T-cell (primary cell): ENCODE measurements around the gene MYO15A. TPM values are rescaled to one million over a fixed set of nuclear protein-coding genes. Genes with fewer than 3 reads are reported as not detected.

ENCODE experiments used
- ATAC-seq, 4 experiments: fragments of 200-7000 bp in 3 of 4; fragments of 150-1000 bp in 1 of 4; cut with Tn5 transposase; replicated peaks in 1 of 4; 1 replicate in 3 of 4; 2 replicates in 1 of 4; pipeline ENCODE4 v1.10.0; 2021; ENCODE audit warnings: moderate library complexity in 3 of 4, mild to moderate bottlenecking in 2 of 4, moderate number of reproducible peaks in 1 of 4
- CTCF ChIA-PET, 2 donors: fragments of 300-600 bp; sonication (Branson Sonifier 250); formaldehyde crosslinking; loops; one replicate each; lab custom pipeline; 2022; ENCODE audit warnings: antibody characterized with exemption in 2 of 2; lab: Charles Lee
- POLR2A ChIA-PET, 2 donors: fragments of 300-600 bp; sonication (Branson Sonifier 250); formaldehyde crosslinking; loops; one replicate each; lab custom pipeline; 2022; ENCODE audit warnings: antibody characterized with exemption in 2 of 2; lab: Charles Lee
- DNase-seq, 35 experiments: peaks; one replicate each; pipeline versions ENCODE4 v3.0.0 to v3.0.0-alpha.2; 2013 to 2023
- H3K27ac ChIP-seq: one replicate; pipeline ENCODE4 v1.5.1; 2013; ENCODE audit warnings: low read length
- H3K27me3 ChIP-seq, 2 experiments: replicated peaks in 1 of 2; 1 replicate in 1 of 2; 2 replicates in 1 of 2; pipeline versions ENCODE4 v1.6.1 to v1.7.0; 2013; ENCODE audit warnings: low read length in 1 of 2, mixed read lengths in 1 of 2; ENCODE audit not compliant: control insufficient read depth in 2 of 2, insufficient read depth in 2 of 2; ENCODE audit errors: extremely low read depth in 1 of 2
- H3K36me3 ChIP-seq, 2 donors: 1 replicate in 1 of 2; 2 replicates in 1 of 2; pipeline versions ENCODE4 v1.6.1 to v1.7.0; 2013; ENCODE audit warnings: low read length in 1 of 2; ENCODE audit not compliant: control insufficient read depth in 2 of 2, insufficient read depth in 1 of 2; ENCODE audit errors: extremely low read depth in 1 of 2
- H3K4me1 ChIP-seq, 2 experiments: 1 replicate in 1 of 2; 2 replicates in 1 of 2; pipeline versions ENCODE4 v1.6.1 to v1.7.0; 2013; ENCODE audit warnings: low read length in 2 of 2, mixed read lengths in 1 of 2; ENCODE audit not compliant: insufficient read depth in 2 of 2, control insufficient read depth in 1 of 2; ENCODE audit errors: extremely low read depth in 1 of 2
- H3K4me3 ChIP-seq, 2 donors: 1 replicate in 1 of 2; 2 replicates in 1 of 2; pipeline versions ENCODE4 v1.5.1 to v1.7.0; 2013; ENCODE audit warnings: mild to moderate bottlenecking in 2 of 2, low read length in 1 of 2, moderate library complexity in 1 of 2; ENCODE audit not compliant: control insufficient read depth in 1 of 2; ENCODE audit errors: extremely low read depth in 1 of 2
- H3K9me3 ChIP-seq: 2 replicates; pipeline ENCODE4 v1.7.0; 2013
- H3K27ac Mint-ChIP-seq, 2 donors: one replicate each; pipeline ENCODE4 v1.8.0; 2020 to 2021; ENCODE audit warnings: mild to moderate bottlenecking in 2 of 2, mixed read lengths in 2 of 2
- H3K27me3 Mint-ChIP-seq, 2 donors: one replicate each; pipeline ENCODE4 v1.8.0; 2021 to 2022; ENCODE audit warnings: mixed read lengths in 2 of 2
- H3K36me3 Mint-ChIP-seq: one replicate; pipeline ENCODE4 v1.8.0; 2021; ENCODE audit warnings: mixed read lengths
- H3K4me1 Mint-ChIP-seq, 3 donors: one replicate each; pipeline ENCODE4 v1.8.0; 2020 to 2022; ENCODE audit warnings: mixed read lengths in 3 of 3, mild to moderate bottlenecking in 1 of 3
- H3K4me3 Mint-ChIP-seq, 3 donors: one replicate each; pipeline ENCODE4 v1.8.0; 2020 to 2022; ENCODE audit warnings: mild to moderate bottlenecking in 3 of 3, mixed read lengths in 3 of 3, moderate library complexity in 3 of 3
- H3K9me3 Mint-ChIP-seq, 3 donors: one replicate each; pipeline ENCODE4 v1.8.0; 2020 to 2022; ENCODE audit warnings: mixed read lengths in 3 of 3
- WGBS: methylation state at CpG from one replicate; pipeline ENCODE4 v1.1.5; 2013; ENCODE audit warnings: missing lambda C conversion rate; ENCODE audit not compliant: insufficient coverage; 5-methylcytosine and 5-hydroxymethylcytosine counted together
- total RNA-seq, 35 experiments: library from RNA in 6 of 35; stranded (reverse) in 6 of 35; fragments of 120-200 nt in 1 of 35; gene quantifications; one replicate each; pipeline versions ENCODE4 v1.2.1 to v1.2.4 and lab custom pipeline; 2013 to 2026

Gene MYO15A
- total RNA-seq, 5 donors from 2014 or later (not counting 1 experiment from before 2014, with no cell fraction given) = 0.76 to 1.9 (median 1.3) TPM

GRCh38 chr17:18194394-18194793 is 85.8 kb downstream of the MYO15A start:
- H3K27ac ChIP-seq = no peak overlapping the region
- Mint-ChIP-seq H3K36me3 (peaks cover 38% of the 10 kb centered on the region), H3K27me3 (no peaks in the 10 kb centered on the region), H3K4me3 (no peak overlapping the region), H3K9me3 (no peaks in the 10 kb centered on the region), H3K27ac (no peak overlapping the region), H3K4me1 (peaks cover 75 to 87% (median 86%) of the 10 kb centered on the region in 3 donors)
- no peak for DNase-seq
- H3K27me3 ChIP-seq = no peaks in the 10 kb centered on the region
- H3K9me3 ChIP-seq = no peaks in the 10 kb centered on the region
- ChIA-PET POLR2A (interaction anchor here in 1 of 2 donors (0.7 kb wide), 1 partner anchor 20 kb away, joined by 4 read pairs; no protein-coding TSS in a partner anchor), CTCF (no interaction called here)
- H3K36me3 ChIP-seq = peaks cover 15 to 71% of the 10 kb centered on the region in 2 donors
- ATAC-seq = no peak
- H3K4me3 ChIP-seq = no peak overlapping the region
- WGBS = no CpG with 5 or more reads among the region's 4 CpGs
- peaks cover 3 to 51% of the 10 kb centered on the region in 2 experiments for H3K4me1 ChIP-seq

DNA sequence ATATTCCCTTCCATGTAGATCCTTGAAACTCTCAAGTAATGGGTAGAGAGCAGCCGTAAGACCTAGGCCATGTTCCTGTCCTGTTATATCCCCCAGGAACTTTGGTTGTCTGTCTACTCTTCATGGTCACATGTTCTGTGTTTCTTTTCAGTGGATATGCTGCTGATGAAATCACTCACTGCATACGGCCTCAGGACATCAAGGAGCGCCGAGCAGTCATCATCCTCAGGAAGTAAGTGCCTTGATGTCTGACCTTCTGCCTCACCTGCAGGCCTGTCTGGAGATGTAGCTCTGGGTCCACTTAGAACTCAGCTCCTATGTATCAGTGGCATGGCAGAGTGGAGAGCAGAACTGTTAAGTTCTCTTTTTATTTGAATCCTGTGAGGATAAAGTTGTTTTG is 86.2 kb downstream of the MYO15A start:
- Mint-ChIP-seq H3K36me3 (peaks cover 35% of the 10 kb centered on the region), H3K4me3 (no peak overlapping the region), H3K27ac (no peak overlapping the region), H3K27me3 (no peaks in the 10 kb centered on the region), H3K4me1 (peaks cover 75 to 87% (median 85%) of the 10 kb centered on the region in 3 donors), H3K9me3 (no peaks in the 10 kb centered on the region)
- 92% methylated on average over 4 of the region's 4 CpGs for WGBS
- Histone ChIP-seq H3K36me3 (peaks cover 15 to 71% of the 10 kb centered on the region in 2 donors), H3K27ac (no peak overlapping the region), H3K4me1 (peaks cover 3 to 50% of the 10 kb centered on the region in 2 experiments), H3K9me3 (no peaks in the 10 kb centered on the region), H3K4me3 (no peak overlapping the region), H3K27me3 (no peaks in the 10 kb centered on the region)
- CTCF ChIA-PET = no interaction called here
- DNase-seq (no peak), ATAC-seq (no peak)
- POLR2A ChIA-PET = interaction anchor here in 1 of 2 donors (0.7 kb wide), 1 partner anchor 20 kb away, joined by 4 read pairs; no protein-coding TSS in a partner anchor

DNA sequence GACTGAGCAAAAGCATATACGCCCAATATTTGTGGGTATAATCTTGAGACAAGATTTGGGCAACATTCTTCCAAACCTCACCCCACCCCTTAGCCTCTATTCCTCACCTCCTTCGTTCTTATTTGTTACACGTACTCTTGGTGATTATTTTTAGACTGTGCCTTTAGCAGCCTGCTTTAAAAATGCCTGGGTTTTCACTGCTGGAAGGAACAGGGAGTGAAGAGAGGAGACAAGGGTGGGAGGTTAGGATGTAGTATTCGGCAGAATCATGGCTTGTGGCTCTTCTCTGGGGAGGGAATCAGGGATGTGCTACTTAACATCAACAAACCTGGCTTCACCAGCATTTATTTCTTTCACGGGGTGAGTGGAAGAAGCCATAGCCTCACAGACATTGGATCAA is 86.7 kb downstream of the MYO15A start:
- peaks cover 33% of the 10 kb centered on the region for H3K36me3 Mint-ChIP-seq

DNA sequence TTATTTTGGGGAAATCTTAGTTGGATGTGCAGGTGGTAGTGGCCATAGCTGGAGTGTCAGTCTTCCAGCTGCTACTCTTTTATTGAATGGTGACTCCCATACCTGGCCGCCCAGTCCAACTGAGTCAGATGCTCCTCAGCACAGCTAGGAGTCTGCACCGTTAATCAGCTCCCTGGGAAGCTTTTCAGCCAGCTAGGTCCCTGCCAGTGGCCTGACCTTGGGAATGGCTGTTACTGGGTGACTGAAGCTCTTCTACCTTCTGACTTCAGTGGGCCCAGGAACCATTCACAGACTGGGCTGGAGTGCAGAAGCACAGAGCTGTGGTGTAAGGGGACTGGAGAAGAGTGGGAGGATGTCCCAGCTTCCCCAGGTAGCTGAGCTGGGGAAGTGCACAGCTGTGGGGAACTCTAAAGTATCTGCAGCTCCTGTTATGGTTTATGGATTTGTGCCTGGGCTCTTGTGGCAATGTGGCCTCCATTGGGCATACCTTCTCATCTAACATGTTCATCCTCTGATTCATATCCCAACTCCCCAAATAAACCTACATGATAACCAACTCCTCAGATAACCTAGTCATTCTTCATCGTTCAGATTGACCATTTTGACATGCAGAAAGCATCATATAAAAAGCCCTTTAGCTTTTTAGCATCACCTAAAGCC is 89.1 kb downstream of the MYO15A start:
- H3K9me3 Mint-ChIP-seq = no peaks in the 10 kb centered on the region
- Histone ChIP-seq H3K27me3 (no peaks in the 10 kb centered on the region), H3K9me3 (no peaks in the 10 kb centered on the region), H3K27ac (no peak overlapping the region), H3K4me3 (no peak overlapping the region), H3K4me1 (peaks cover 0 to 33% of the 10 kb centered on the region in 2 experiments), H3K36me3 (peaks cover 12 to 65% of the 10 kb centered on the region in 2 donors)
- no peaks in the 10 kb centered on the region for H3K27me3 Mint-ChIP-seq
- CTCF ChIA-PET = no interaction called here
- DNase-seq (no peak), ATAC-seq (no peak)
- H3K27ac Mint-ChIP-seq = no peak overlapping the region
- POLR2A ChIA-PET = interaction anchor here in 1 of 2 donors (0.6 kb wide), 2 partner anchors 14 to 1072 kb away, joined by 3 read pairs; partner anchors contain the start of gene ALKBH5
- H3K36me3 Mint-ChIP-seq = peaks cover 39% of the 10 kb centered on the region
- peaks cover 71 to 77% (median 71%) of the 10 kb centered on the region in 3 donors for H3K4me1 Mint-ChIP-seq
- 79% methylated on average over 2 of the region's 3 CpGs for WGBS
- H3K4me3 Mint-ChIP-seq = no peak overlapping the region

More for the DNA sequence above, 86.7 kb downstream of the MYO15A start:
- ATAC-seq = no peak
- Mint-ChIP-seq H3K4me1 (peaks cover 75 to 87% (median 83%) of the 10 kb centered on the region in 3 donors), H3K27me3 (no peaks in the 10 kb centered on the region), H3K9me3 (no peaks in the 10 kb centered on the region), H3K27ac (no peak overlapping the region), H3K4me3 (no peak overlapping the region)
- Histone ChIP-seq H3K27me3 (no peaks in the 10 kb centered on the region), H3K4me3 (no peak overlapping the region), H3K4me1 (peaks cover 3 to 51% of the 10 kb centered on the region in 2 experiments), H3K36me3 (peaks cover 15 to 71% of the 10 kb centered on the region in 2 donors), H3K27ac (no peak overlapping the region), H3K9me3 (no peaks in the 10 kb centered on the region)
- ChIA-PET POLR2A (no interaction called here), CTCF (no interaction called here)
- no peak for DNase-seq
- no CpG with 5 or more reads among the region's 5 CpGs for WGBS

DNA sequence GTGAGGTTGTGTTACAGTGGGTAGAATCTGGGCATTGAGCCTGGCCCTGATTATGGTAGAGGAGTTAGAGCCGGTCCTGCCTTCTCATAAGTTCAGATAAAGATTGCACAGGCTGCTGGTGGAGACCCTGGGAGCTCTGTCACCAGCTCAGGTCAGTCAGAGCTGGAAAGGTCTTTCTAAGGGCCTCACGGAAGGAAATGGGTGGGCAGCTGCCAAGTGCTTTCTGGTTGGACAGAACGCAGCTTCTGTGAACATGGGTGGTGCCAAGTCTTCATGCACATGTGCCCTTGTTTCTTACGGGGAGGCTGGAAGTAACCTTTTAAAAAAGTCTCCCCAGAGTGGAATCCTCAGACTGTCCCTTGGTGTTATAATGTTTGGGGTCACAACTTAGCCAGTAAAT is 90.0 kb downstream of the MYO15A start:
- Mint-ChIP-seq H3K4me3 (no peak overlapping the region), H3K4me1 (peaks cover 68 to 74% (median 74%) of the 10 kb centered on the region in 3 donors), H3K9me3 (no peaks in the 10 kb centered on the region), H3K36me3 (peaks cover 42% of the 10 kb centered on the region), H3K27me3 (no peaks in the 10 kb centered on the region), H3K27ac (peak overlapping the region in 1 of 2 donors; percentile 25)
- DNase-seq (no peak), ATAC-seq (no peak)
- WGBS = 85% methylated on average over 4 of the region's 4 CpGs
- Histone ChIP-seq H3K36me3 (peaks cover 12 to 67% of the 10 kb centered on the region in 2 donors), H3K4me3 (no peak overlapping the region), H3K9me3 (no peaks in the 10 kb centered on the region), H3K27ac (no peak overlapping the region), H3K4me1 (peaks cover 0 to 29% of the 10 kb centered on the region in 2 experiments), H3K27me3 (no peaks in the 10 kb centered on the region)
- ChIA-PET POLR2A (interaction anchor here (0.6 to 0.7 kb wide), 2 partner anchors 14 to 133 kb away, joined by 3 read pairs; no protein-coding TSS in a partner anchor), CTCF (no interaction called here)

- H3K4me3 Mint-ChIP-seq = no peak overlapping the region
- H3K9me3 Mint-ChIP-seq = no peaks in the 10 kb centered on the region
- no peaks in the 10 kb centered on the region for H3K27me3 Mint-ChIP-seq
- CTCF ChIA-PET = interaction anchor here in 1 of 2 donors (0.5 to 1.3 kb wide), 2 partner anchors 15 to 18 kb away, joined by 3 to 9 read pairs; no protein-coding TSS in a partner anchor
- WGBS = 100% methylated on average over 1 of the region's 4 CpGs
- H3K27me3 ChIP-seq = no peaks in the 10 kb centered on the region
- H3K27ac ChIP-seq = no peak overlapping the region
- ATAC-seq (no peak), DNase-seq (no peak)
- POLR2A ChIA-PET = no interaction called here
- no peak overlapping the region for H3K27ac Mint-ChIP-seq
- peaks cover 46 to 59% (median 52%) of the 10 kb centered on the region in 3 donors for H3K4me1 Mint-ChIP-seq
- H3K9me3 ChIP-seq = no peaks in the 10 kb centered on the region
- peaks cover 31% of the 10 kb centered on the region for H3K36me3 Mint-ChIP-seq
- H3K4me3 ChIP-seq = no peak overlapping the region
- peaks cover 0 to 35% of the 10 kb centered on the region in 2 experiments for H3K4me1 ChIP-seq
- peaks cover 9 to 74% of the 10 kb centered on the region in 2 donors for H3K36me3 ChIP-seq
Observed at GRCh38 chr17:18201108-18201507, 92.6 kb downstream of the MYO15A start.
